ACC112 (cell line): Measurements from ENCODE around the gene EDC3.
"Not testable (repeated sequence)": the region's sequence is repeated elsewhere in the genome, so short reads cannot be mapped to it uniquely, and the experiment has no call there.

Experiments
- H2AFZ ChIP-seq: fragments of 200-600 bp; sonication (generic); one replicate; pipeline ENCODE4 v1.6.0; 2017; ENCODE audit warnings: antibody characterized with exemption, low read length; ENCODE audit not compliant: unreplicated experiment
- H3K27ac ChIP-seq: fragments of 200-600 bp; sonication (generic); 2 replicates; pipeline ENCODE4 v1.5.1; 2014; ENCODE audit warnings: low read depth, mild to moderate bottlenecking, antibody characterized with exemption, low read length, moderate library complexity
- H3K27me3 ChIP-seq: fragments of 200-600 bp; sonication (generic); 2 replicates; pipeline ENCODE4 v1.6.1; 2014; ENCODE audit warnings: mild to moderate bottlenecking, antibody characterized with exemption, low read length, moderate library complexity, mixed read lengths; ENCODE audit not compliant: insufficient read depth
- H3K36me3 ChIP-seq: fragments of 200-600 bp; sonication (generic); 2 replicates; pipeline ENCODE4 v1.6.1; 2016; ENCODE audit warnings: mild to moderate bottlenecking, antibody characterized with exemption, low read length, moderate library complexity, mixed read lengths; ENCODE audit not compliant: insufficient read depth
- H3K4me1 ChIP-seq: fragments of 200-600 bp; sonication (generic); one replicate; pipeline ENCODE4 v1.6.1; 2016; ENCODE audit warnings: low read length, mixed read lengths; ENCODE audit not compliant: insufficient read depth, unreplicated experiment, control insufficient read depth
- H3K4me3 ChIP-seq: fragments of 200-600 bp; sonication (generic); 2 replicates; pipeline ENCODE4 v1.5.1; 2014; ENCODE audit warnings: mild to moderate bottlenecking, low read depth, low read length
- H3K79me2 ChIP-seq: fragments of 200-600 bp; sonication (generic); one replicate; pipeline ENCODE4 v1.6.0; 2016; ENCODE audit warnings: low read length; ENCODE audit not compliant: control insufficient read depth, unreplicated experiment, insufficient read depth

Gene EDC3

DNA sequence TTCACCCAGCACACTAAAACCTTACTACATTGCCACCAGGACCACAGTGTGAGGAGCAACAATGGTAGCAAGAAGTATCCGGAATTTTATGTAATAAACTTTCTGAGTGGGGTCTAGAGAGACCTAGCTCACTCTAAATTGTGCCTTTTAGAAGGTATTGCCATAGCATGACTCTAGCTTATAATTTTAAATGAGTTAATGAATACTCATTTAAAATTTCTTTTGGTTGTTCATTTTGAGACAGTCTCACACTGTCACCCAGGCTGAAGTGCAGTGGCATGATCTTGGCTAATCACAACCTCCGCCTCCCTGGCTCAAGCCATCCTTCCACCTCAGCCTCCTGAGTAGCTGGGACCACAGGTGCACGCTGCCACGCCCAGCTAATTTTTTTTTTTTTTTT, 26.2 kb downstream of the EDC3 start:
- Histone ChIP-seq H3K4me3 (no peak overlapping the region), H2AFZ (no peak overlapping the region), H3K79me2 (peaks cover 10% of the 10 kb centered on the region), H3K4me1 (peaks cover 2% of the 10 kb centered on the region), H3K27me3 (no peaks in the 10 kb centered on the region), H3K36me3 (peaks cover 3% of the 10 kb centered on the region; the same call in 1 of the 2 replicates), H3K27ac (no peak overlapping the region)

DNA sequence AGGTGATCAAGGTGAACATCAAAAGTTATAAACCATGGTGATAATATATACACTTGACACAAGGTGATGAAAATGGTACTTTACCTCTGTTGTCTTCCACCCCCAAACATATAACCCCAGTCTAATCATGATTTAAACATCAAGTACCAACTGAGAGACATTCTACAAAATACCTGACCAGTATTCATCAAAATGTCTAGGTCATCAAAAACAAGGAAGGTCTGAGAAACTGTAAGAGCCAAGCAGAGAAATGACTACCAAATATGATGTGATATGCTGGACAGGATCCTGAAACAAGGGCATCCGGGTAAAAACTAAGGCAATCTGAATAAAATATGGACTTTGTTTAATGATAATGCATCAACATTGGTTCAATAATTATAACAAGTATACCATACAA, 27.8 kb downstream of the EDC3 start:
- no peak overlapping the region for H3K27ac ChIP-seq
- H3K36me3 ChIP-seq, result peaks cover 2% of the 10 kb centered on the region; the same call in 1 of the 2 replicates
- H3K79me2 ChIP-seq, result peaks cover 10% of the 10 kb centered on the region
- no peak overlapping the region for H2AFZ ChIP-seq
- peaks cover 16% of the 10 kb centered on the region for H3K4me1 ChIP-seq
- no peaks in the 10 kb centered on the region for H3K27me3 ChIP-seq
- H3K4me3 ChIP-seq, result no peak overlapping the region

DNA sequence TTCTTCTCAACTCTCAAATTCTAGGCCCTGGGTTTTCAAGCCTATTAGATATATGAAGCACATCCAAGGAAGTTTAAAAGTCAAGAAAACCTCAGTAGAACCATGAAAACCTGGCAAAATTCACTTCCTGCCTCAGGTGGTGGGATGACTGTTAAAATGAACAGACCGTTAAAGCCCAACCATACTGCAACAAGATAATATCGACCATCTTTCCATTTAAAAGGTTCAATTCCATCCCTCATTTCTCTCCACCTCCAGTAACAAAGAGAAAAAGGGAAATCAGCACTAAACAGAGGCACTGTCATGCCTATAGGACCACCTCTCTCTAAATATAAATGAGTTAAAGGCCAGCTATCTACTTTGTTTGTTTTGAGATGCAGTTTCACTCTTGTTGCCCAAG, 31.2 kb downstream of the EDC3 start:
- H3K27me3 ChIP-seq, result no peaks in the 10 kb centered on the region
- H3K4me1 ChIP-seq, result peaks cover 16% of the 10 kb centered on the region
- H3K36me3 ChIP-seq, result no peaks in the 10 kb centered on the region
- H3K79me2 ChIP-seq, result peaks cover 14% of the 10 kb centered on the region
- H3K4me3 ChIP-seq, result no peak overlapping the region
- no peak overlapping the region for H2AFZ ChIP-seq
- H3K27ac ChIP-seq, result peak overlapping the region; percentile 56

DNA sequence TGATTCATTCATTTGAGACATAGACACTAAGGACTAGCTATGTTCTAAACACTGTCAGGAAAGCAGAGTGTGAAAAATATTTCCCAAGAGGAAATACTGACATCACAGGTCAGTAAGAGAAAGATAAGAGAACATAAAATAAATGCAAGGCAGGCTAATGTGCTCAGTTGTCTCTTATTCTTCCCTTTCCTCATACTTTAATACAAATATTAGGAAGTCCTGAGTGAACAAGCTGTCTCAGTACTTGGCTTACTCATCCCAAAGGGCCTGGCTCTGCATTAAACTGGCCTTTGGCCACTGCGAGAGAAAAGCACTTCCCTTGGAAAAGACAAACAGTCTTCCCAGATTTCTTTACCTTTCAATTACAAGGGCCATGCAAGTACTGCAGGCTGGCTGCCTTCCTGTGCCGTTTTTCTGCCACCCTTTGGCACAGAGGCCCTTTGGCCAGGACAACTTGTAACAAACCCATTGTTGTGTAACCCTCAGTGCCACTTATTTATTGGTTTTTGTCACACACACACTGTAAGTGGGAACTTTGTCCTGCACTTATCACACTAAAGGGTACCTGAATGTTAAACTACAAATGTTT, 31.7 kb downstream of the EDC3 start:
- H3K27ac ChIP-seq, result peak overlapping the region; percentile 56
- H3K27me3 ChIP-seq, result no peaks in the 10 kb centered on the region
- H3K4me1 ChIP-seq, result peaks cover 16% of the 10 kb centered on the region
- H3K36me3 ChIP-seq, result no peaks in the 10 kb centered on the region
- H3K4me3 ChIP-seq, result no peak overlapping the region
- H3K79me2 ChIP-seq, result peaks cover 14% of the 10 kb centered on the region
- no peak overlapping the region for H2AFZ ChIP-seq

DNA sequence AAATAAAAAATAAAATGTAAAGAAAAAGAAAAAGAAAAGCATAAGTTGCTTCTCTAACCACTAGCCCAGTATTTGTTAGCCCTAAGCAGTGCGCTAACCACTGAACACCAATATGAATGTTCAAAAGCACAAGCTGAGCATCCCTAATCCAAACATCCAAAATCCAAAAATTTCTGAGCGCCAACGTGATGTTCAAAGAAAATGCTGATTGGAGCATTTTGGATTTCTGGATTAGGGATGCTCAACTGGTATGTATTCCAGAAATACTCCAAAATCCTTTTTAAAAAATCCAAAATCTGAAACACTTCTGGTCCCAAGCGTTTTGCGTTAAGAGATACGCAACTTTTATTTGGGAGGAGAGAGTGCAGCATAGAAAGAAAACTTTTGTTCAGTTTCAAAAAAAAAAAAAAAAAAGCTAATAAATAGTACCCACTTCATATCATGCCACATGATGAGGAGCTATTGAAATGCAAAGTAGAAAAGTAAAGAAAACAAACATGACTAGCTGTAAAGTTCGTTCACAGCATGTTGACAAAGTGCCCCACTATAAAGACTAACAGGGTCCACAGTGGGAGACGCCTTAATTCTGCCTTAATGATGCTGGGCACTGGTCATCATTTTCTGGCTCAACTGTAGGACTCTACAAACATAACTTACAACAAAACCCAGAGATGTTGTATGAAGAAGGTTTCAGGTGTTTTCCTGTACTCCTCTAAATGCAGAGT, 32.4 kb downstream of the EDC3 start:
- H2AFZ ChIP-seq, result no peak overlapping the region
- no peaks in the 10 kb centered on the region for H3K36me3 ChIP-seq
- H3K27me3 ChIP-seq, result no peaks in the 10 kb centered on the region
- H3K4me1 ChIP-seq, result peaks cover 16% of the 10 kb centered on the region
- peaks cover 18% of the 10 kb centered on the region for H3K79me2 ChIP-seq
- H3K27ac ChIP-seq, result peak overlapping the region; percentile 56
- H3K4me3 ChIP-seq, result no peak overlapping the region

DNA sequence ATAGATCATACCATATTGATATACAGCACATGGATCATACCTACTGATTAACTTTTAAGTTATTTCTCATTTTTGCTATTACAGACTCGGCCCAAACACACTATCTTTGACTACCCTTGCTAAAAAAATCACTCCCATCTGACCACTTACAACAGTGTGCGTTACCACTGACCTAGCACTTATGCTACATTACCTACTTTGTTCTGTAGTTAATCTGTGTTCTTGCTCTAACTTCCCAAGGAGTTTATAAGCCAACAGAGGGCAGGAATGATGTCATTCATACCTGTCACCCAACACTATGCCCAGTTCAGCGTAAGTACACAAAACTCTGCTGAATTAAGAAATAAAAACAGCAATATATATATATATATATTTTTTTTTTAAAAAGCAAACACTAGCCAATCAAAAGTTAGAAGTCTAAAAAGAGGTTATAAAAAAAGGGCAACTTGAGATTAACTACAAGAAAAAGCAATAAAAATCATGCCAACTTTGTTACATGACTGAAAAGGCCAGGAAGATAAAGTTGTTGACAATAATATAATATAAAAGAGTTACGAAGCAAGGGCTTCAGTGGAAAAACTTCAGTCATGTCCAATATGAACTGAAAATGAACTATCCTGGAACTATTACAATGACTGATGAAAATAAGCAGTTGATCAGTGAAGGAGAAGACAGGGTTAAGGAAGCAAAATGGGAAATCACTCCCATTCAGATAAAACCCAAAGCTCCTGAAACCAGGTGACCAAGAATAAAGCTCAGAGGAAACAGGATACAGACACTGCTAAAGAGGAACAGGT, 33.6 kb downstream of the EDC3 start:
- Histone ChIP-seq H3K27me3 (no peaks in the 10 kb centered on the region), H3K4me1 (peaks cover 23% of the 10 kb centered on the region), H3K79me2 (peaks cover 24% of the 10 kb centered on the region), H3K4me3 (no peak overlapping the region), H3K36me3 (no peaks in the 10 kb centered on the region), H2AFZ (no peak overlapping the region), H3K27ac (no peak overlapping the region)

DNA sequence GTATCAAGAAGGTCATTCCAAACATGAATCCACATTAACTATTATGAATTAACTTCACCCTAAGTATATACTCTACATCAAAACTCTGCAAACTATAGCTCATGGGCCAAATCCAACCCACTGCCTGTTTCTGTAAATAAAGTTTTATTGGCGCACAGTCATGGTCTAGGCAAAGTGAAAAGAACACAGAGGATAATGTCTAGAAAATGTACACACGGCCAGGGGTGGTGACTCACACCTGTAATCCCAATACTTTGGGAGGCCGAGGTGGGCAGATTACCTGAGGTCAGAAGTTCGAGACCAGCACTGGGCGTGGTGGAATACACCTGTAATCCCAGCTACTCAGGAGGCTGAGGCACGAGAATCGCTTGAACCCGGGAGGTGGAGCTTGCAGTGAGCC, 34.5 kb downstream of the EDC3 start:
- Histone ChIP-seq H3K79me2 (peaks cover 29% of the 10 kb centered on the region), H3K4me1 (peaks cover 23% of the 10 kb centered on the region)
- not testable (repeated sequence) for H2AFZ ChIP-seq, H3K4me3 ChIP-seq, H3K27ac ChIP-seq, H3K27me3 ChIP-seq, H3K36me3 ChIP-seq

DNA sequence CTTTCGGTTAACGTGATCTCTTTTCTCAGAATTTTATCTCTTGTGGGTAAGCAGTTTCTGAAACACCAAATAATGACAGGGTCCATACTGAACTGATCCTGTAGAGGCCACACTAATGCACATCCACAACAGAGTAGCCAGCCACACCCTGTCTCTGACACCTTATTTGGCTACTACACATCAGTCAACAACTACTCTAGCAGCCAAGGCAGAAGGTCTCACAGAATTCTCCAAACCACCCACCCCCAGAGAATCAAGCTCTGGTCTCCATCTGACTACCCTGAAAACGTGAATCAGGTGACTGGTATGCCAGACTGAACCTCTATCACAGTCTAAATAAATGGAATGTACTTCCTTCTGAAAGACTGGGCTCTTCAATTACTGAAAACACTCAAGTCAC, 38.0 kb downstream of the EDC3 start:
- Histone ChIP-seq H3K4me3 (no peak overlapping the region), H3K36me3 (0 out of 2 replicates have a peak, but pooled peaks cover 4% of the 10 kb centered on the region), H3K27me3 (no peaks in the 10 kb centered on the region), H2AFZ (no peak overlapping the region), H3K79me2 (peaks cover 24% of the 10 kb centered on the region), H3K27ac (no peak overlapping the region), H3K4me1 (peaks cover 21% of the 10 kb centered on the region)

DNA sequence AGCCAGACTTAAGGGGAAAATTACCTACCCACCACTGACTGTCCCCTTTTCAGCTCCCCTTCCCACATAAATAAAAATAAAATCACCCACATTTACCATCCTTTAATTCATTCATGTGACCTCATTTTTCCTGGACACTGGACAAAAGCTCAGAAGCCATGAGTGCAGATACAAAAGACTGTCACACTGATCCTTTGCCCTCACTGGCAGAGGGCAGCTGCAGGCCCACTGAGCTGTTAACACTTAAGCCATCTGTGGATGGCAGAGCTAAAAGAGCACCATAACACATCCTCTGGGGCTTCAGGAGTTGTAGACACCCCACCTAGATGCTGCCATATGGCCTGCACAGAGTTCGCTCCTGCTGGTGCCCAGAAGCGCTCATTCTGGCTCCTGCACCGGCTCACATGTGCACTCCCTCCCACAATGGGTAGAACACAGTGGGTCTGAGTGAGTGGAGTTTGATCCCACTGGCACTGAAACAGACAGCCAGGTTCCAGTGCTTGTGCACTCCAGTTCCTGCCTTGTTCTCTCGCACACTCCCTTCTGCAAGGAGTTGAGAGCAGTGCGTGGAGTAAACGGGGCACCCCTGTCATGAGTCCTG, 38.8 kb downstream of the EDC3 start:
- no peak overlapping the region for H3K27ac ChIP-seq
- 0 out of 2 replicates have a peak, but pooled peaks cover 4% of the 10 kb centered on the region for H3K36me3 ChIP-seq
- no peaks in the 10 kb centered on the region for H3K27me3 ChIP-seq
- H3K4me3 ChIP-seq, result no peak overlapping the region
- H3K79me2 ChIP-seq, result peaks cover 23% of the 10 kb centered on the region
- no peak overlapping the region for H2AFZ ChIP-seq
- peaks cover 21% of the 10 kb centered on the region for H3K4me1 ChIP-seq

DNA sequence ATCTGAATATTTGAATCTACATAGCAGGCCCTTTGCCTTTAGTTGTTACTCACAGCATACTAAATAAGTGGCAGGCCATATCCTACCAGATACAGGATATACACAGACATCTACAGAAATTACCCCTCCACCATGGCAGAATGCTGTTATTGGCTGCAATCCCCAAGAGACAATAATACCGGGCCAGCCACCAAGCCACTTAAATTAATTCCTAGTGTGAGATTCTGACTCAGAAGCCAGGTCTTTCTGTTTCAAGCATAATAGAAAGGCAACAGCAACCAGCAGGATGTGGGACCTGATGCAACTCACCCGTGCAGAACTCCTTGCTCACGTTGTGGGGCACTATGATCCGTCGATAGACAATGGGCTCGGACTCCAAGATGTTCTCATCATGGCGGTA, 40.4 kb downstream of the EDC3 start:
- no peak overlapping the region for H3K27ac ChIP-seq
- 0 out of 2 replicates have a peak, but pooled peaks cover 4% of the 10 kb centered on the region for H3K36me3 ChIP-seq
- H3K4me1 ChIP-seq, result peaks cover 21% of the 10 kb centered on the region
- peaks cover 18% of the 10 kb centered on the region for H3K79me2 ChIP-seq
- H3K27me3 ChIP-seq, result no peaks in the 10 kb centered on the region
- H3K4me3 ChIP-seq, result no peak overlapping the region
- no peak overlapping the region for H2AFZ ChIP-seq
